Erythroblast (primary cell): ENCODE results near the gene C1QTNF3.
"Not testable (repeated sequence)": the region's sequence is repeated elsewhere in the genome, so short reads cannot be mapped to it uniquely, and the experiment has no call there.

Source experiments
- DNase-seq, 2 experiments: peaks; one replicate each; lab custom pipeline; 2025; lab: John Stamatoyannopoulos, UW
- GATA1 ChIP-seq: IDR thresholded peaks from 2 replicates; pipeline ENCODE4 v1.6.1; 2011; ENCODE audit warnings: low read depth, mild to moderate bottlenecking, control low read depth, low read length, moderate library complexity
- POLR2A ChIP-seq: IDR thresholded peaks from 2 replicates; pipeline ENCODE4 v1.6.1; 2011; ENCODE audit warnings: mild to moderate bottlenecking, low read length

The C1QTNF3 gene

DNA sequence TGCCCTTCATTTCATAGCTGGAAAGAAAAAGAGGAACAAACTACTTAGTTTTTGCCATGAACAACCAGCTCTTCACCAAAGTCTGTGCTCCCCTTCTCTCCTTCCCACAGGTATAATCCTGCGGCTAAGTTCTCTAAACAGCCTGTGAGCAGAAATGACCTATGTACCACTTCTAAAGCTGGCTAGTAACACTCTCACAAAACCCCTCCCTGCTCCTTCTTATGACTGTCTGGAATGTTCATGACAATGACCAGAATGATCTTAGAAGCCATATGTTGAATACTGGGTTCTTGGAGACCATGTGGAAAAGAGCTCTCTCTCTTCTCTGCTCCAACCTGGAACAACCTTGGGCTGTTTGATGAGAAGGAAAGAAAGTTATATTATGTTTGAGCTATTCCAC, 22.3 kb downstream of the C1QTNF3 start:
- no peak for TF ChIP-seq GATA1
- TF ChIP-seq POLR2A, result no peak
- no peak for DNase-seq

DNA sequence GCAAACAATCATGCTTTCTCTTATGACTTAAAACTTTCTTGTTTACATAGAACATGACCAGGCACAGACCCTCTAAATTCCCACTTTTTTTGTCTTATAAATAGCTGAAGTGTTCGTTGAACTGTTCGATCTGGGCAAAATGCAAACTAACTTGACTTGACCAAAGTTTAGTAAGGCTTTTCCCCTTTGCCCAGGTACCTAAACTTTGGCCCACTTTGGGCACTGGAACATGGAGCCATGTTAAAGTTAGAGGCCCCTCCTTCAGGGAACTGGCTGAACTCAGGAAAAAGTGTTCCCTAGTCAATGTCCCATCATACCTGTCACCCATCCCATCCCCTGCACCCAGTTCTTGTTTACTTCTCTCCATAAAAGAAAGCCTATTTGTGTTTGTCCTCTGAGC, 25.8 kb downstream of the C1QTNF3 start:
- TF ChIP-seq POLR2A (no peak), GATA1 (no peak)
- no peak for DNase-seq

DNA sequence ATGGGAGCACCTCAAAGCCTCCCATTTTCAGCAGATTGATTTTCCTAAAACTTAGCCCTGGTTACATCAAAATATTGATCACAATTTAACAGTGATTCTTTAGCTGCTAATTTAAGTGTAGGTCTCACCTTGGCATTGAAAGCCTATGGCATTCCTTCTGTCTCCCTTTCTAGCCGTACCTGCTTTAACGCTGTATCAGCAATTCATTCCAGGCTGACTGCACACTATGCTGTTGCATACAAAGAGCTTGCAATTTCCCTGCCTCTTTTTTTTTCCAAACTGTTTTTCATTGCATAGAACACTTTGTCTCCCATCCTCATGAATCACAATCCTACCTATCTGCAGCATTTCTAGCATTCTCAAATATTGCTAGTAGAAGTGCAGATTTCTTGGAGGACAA, 26.3 kb downstream of the C1QTNF3 start:
- no peak for DNase-seq
- no peak for TF ChIP-seq GATA1
- TF ChIP-seq POLR2A, result no peak

DNA sequence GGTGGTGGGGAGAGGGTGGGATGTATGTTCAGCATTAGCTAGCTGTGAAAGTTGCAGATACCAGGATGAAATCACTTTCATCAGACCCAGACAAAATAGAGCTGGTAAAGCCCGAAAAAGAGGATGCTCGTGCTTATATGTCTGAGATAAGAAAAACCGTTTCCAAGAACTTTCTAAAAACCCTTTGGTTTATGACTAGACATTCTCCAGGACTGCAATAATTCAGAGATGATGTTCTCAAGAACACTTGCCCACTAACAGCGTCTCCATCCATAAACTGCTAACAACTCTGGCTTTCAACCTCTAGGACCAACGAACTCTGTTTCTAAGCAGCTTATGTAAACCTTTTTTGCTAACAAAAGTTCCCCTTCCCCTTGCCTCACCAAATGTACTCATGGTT, 26.8 kb downstream of the C1QTNF3 start:
- TF ChIP-seq POLR2A, result no peak
- no peak for TF ChIP-seq GATA1
- DNase-seq, result no peak

DNA sequence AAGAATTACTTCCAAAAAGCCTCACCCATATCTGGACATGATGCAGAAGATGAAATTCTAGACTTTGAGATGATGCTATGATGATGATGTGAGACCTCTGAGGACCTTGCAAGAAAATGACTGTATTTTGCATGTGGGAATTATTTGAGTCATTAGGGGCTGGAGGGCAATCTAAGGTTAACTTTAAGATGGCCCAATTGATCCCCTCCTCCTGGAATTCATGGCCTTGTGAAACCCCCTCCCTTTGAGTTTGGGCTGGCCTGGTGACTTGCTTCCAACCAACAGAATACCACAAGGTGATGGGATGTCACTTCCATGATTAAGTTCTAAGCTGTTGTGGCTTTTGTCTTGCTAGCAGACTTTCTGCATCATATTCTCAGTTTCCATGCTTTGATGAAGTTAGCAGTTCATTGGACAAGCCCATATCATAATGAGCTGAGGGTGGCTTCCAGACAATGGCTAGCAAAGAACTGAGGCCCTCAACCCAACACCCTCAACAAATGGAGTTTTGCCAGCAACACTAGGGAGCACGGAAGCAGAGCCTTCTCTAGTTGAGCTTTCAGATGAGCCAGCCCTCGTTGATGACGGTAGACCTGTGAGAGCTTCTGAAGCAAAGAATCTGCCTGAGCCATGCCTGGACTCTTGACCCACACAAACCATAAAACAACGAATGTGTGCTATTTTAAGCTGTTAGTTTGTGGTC, 27.7 kb downstream of the C1QTNF3 start:
- DNase-seq, result no peak

DNA sequence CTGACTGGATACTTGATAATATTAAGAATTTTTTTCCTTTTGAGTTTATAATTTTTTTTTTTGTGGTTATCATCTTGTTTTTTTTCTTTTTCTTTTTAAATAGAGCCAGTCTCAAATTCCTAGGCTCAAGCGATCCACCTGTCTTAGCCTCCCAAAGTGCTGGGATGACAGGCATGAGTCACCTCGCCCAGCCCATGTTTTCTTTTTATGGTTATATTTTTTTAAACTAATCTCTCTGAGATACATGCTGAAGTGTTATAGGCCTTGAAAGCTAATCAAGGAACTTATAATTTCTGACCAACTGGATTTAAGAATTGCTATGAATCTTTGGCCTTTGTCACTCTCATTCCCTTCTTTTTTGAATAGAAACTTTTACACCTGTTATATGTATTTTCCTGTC, 28.4 kb downstream of the C1QTNF3 start:
- DNase-seq, result no peak
- no peak for TF ChIP-seq GATA1
- TF ChIP-seq POLR2A, result no peak

More for the DNA sequence above, 27.7 kb downstream of the C1QTNF3 start:
- TF ChIP-seq POLR2A, result no peak
- TF ChIP-seq GATA1, result no peak

DNA sequence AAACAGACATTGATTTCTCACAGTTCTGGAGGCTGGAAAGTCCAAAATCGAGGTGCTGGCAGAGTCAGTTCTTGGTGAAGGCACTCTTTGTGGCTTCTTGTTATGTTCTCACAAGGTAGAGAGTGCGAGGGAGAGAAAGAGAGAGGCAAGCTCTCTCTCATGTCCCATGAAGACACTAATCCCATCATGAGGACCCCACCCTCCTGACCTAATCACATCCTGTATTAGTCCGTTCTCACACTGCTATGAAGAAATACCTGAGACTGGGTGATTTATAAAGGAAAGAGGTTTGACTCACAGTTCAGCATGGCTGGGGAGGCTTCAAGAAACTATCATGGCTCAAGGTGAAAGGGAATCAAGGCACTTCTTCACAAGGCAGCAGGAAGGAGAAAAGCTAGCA, 29.5 kb downstream of the C1QTNF3 start:
- no peak for DNase-seq
- TF ChIP-seq POLR2A, result no peak
- TF ChIP-seq GATA1, result no peak

DNA sequence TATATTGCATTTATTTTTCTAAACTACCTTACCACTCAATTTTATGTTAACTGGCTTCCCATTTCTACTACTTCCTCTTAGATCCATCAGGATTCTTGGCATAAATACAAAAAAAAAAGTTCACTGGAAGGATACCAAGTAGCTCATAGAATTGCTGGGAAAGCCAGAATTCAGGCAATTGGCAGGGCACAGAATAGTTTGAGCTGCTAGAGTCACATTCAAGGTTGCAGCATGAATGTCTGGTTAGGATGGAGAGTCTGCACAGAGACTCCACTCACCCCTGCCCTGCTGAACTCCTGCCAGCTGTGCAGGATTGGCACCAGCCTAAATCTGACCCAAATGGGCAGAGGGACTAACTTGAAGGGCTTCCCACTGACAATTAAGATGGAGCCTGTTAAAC, 30.2 kb downstream of the C1QTNF3 start:
- TF ChIP-seq POLR2A (no peak), GATA1 (no peak)
- DNase-seq, result peak in 1 of 2 experiments; percentile 13

DNA sequence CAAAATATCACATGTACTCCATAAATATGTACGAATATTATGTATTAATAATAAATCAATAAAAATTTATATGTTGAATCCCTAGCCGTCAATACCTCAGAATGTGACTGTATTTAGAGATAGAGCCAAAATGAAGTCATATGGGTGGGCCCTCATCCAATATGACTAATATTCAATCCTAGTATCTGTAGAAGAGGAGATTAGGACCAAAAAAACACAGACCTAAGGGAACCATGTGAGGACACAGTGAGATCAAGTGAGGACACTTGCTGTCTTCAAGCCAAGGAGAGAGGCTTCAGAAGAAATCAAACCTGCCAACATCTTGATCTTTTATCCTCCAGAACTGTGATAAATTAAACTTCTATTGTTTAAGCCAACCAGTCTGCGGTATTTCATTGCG, 31.5 kb downstream of the C1QTNF3 start:
- TF ChIP-seq GATA1, result no peak
- DNase-seq, result peak; percentile 57 to 68

DNA sequence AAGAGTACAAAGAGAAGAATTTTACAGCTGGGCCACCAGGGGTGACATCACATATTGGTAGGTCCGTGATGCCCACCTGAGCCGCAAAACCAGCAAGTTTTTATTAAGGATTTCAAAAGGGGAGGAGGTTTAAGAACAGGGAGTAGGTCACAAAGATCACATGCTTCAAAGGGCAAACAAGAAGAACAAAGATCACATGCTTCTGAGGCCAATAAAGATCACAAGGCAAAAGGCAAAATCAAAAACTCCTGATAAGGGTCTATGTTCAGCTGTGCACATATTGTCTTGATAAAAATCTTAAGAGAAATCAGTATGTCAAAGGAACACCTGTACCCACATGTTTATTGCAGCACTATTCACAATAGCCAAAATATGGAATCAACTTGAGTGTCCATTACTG, 32.9 kb downstream of the C1QTNF3 start:
- DNase-seq, result not testable (repeated sequence)

DNA sequence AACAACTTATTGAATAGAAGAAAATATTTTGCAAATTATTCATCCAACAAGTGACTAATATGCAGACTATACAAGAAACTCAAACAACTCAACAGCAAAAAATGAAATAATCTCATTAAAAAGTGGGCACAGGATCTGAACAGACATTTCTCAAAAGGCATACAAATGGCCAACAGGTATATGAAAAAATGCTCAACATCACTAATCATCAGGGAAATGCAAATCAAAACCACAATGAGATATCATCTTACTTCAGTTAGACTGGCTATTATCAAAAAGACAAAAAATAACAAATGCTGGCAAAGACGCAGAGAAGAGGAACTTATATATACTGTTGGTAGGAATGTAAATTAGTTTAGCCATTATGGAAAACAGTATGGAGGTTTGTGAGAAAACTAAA, 33.4 kb downstream of the C1QTNF3 start:
- no peak for DNase-seq
- TF ChIP-seq GATA1 (no peak), POLR2A (no peak)

DNA sequence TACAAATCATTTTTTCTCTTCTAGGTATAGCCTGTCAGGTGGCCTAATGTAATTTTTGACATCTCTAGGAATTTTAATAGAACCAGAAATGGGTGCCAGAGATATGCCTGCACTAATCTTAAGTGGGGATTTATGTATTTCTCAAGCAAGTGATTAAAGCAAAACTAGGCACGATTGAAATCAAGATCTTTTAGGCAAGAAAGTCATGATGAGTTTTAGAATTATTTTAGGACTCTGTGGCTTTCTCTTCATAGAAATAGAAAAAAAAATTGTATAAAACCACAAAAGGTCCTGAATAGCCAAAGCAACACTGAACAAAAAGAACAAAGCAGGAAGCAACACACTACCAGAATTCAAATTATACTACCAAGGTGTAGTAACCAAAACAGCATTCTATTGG, 34.2 kb downstream of the C1QTNF3 start:
- peak in 1 of 2 experiments; percentile 29 for DNase-seq
- no peak for TF ChIP-seq GATA1
- no peak for TF ChIP-seq POLR2A

DNA sequence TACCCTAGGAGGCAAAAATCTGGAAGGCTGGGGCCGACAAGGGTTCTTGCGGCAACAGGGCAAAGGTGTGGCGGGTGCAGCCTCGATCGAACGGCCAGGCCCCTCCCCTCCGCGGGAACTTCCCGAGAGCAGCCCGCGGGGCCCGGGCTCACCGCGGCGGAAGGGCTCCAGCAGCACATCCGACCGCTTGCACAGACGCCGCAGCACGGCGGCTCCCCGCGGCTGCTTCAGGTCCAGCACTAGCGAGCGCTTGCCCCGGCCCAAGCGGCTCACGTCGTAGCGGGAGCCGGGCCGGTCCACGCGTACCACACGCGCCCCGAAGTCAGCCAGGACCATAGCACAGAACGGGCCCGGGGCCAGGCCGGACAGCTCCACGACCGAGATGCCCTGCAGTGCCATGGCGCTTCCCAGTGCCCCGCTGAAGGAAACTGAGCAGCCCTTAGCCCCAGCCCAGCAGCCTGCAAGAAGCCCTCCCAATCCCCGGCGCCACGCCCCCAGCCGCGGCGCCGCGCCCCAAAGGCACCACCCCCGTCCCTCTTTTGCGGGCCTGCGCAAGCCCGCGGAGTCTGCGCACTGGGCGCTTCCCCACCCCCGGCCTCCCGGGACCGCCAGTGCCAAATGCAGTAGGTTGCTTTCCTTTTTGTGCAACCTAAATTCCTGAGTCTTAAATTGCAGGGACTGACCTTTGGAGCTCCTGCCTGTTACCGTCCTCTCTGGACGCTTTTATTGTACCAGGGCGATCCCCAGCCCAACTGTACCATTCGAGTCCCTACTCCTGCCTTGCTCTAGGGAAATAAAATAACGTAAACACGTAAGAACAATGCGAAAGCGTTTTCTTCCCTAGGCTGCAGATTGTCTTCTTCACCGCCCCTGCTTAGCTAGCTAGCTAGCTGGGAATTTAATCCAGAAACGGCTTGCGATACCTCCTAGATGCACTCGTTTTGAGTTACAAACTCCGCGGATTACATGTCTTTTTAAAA, 35.1 kb downstream of the C1QTNF3 start, which contains the start of gene AMACR:
TSS of gene AMACR (minus strand) at position 430 of the 980 bp plus-strand sequence. CDS start at position 399, 31 bp downstream.
- peak; percentile 92 to 93 for DNase-seq
- no peak for TF ChIP-seq GATA1
- peak; percentile 86 for TF ChIP-seq POLR2A

DNA sequence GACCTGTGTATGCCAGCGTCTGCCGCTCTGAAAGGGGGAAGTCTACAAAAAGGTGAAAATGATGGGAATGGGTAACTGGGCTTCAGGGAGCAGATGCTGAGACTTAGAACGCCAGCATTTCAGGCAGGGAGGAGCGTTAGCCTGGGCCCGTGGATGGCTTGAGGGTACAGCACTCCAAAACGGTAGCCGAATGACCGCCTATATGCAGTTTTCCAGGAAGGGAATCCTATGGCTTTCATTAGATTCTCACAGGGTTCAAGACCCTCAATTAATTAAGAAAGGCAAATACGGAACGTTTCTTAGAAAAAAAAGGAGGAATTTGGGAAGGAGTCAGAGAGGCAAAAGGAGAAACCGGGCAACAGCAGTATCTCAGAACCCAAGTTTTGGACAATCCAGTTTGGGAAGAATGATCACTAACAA, 35.8 kb downstream of the C1QTNF3 start:
- no peak for TF ChIP-seq POLR2A
- TF ChIP-seq GATA1, result no peak
- DNase-seq, result no peak

DNA sequence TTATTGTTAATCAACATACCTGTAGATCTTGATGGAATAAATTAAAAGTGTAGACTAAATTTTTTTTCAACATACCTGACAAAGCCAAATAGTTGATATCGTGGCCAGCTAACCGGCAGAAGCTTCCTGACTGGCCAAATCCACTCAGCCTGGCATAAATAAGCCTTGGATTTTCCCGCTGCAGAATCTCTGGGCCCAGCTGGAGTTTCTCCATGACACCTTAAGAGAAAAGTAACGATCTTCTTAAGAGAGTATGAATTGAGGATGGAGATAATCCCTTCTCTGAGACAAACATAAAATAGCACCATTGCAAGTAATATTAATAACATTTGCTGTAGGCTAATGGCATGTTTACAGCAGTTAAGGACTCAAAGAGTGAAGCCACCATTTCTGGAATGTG, 37.3 kb downstream of the C1QTNF3 start:
- TF ChIP-seq GATA1, result no peak
- TF ChIP-seq POLR2A, result no peak
- DNase-seq, result no peak
